Measurements from ENCODE around the gene PPFIA1.
A peak's percentile ranks its signal among the peaks of the same experiment; 100 is the strongest.
"Not testable (repeated sequence)": the region's sequence is repeated elsewhere in the genome, so short reads cannot be mapped to it uniquely, and the experiment has no call there.

The PPFIA1 gene

DNA sequence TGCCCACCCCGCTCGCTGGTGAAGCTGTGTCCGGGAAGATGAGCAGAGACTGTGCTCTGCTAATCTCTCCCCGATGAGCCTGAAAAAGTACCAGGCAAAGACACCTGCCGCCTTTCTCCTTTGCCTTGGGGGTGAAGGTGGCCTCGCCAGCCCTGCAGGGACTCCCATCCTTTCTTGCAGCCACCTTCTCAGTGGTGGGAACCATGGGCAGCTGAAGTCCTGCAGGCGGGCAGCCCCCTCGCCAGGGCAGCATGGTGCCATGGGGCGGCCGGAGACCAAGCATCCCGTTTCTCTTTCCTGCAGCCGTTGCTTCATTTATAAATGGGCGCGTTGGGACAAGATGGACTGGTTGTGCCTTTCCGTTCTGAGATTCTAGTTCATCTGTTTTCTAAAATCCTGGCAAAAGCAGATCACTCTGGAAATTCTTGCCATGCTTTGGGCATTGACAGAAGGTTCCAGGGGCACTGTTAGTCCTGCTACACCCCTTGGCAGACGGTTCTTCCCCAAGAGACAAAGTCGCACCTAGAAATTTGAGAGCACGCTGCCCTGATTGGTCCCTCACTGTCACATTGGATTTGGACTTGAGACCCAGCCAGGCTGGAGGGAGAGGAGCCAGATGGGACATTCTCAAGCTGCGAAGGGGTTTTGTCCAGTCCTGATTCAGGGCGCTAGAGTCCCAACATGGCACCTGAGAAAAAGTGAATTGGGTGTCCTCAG, 135.3 kb downstream of the PPFIA1 start:
- peak in 2 of 10 donors; percentile 35 to 48 for DNase-seq
- intact Hi-C loops (cut with DNase I): no loop called here

DNA sequence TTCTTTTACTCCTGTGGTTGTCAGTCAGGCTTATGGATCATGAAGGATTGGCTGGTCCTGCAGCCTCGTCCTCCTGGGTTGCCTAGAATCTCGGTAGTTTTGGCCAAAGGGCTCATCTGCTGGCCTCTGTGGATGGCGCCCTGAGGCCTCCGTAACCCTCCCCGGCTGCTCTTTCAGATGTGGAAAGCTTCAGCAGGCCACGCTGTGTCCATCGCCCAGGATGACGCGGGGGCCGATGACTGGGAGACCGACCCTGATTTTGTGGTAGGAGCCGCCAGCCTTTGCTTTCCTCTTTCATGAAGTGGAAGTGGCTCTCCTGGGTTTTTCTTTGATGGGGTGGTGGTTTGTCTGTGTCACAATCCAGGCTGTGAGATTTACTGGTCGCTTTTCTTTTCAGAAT, 136.6 kb downstream of the PPFIA1 start:
- peak in 1 of 10 donors; percentile 71 for DNase-seq
- intact Hi-C loops (cut with DNase I): no loop called here

DNA sequence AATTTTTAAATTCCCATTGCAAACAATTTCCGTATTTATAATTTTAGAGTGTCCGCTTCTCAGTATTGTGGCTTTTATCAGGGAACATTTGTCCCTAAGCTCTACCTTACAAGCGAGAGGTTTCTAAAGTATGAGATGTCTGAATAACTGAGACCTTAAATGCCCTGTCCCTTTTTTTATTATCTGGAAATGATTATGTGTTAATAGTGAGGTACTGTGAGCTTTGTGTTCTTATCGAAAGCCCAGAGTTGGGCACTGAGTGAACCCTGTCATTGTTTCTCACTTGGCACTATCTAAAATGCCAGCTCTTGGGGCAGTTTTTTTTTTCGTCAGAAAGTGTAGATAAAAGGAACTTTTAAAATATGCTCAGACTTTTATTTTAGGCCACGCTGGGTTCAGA, 137.3 kb downstream of the PPFIA1 start:
- DNase-seq: no peak
- intact Hi-C loops (cut with DNase I): no loop called here

DNA sequence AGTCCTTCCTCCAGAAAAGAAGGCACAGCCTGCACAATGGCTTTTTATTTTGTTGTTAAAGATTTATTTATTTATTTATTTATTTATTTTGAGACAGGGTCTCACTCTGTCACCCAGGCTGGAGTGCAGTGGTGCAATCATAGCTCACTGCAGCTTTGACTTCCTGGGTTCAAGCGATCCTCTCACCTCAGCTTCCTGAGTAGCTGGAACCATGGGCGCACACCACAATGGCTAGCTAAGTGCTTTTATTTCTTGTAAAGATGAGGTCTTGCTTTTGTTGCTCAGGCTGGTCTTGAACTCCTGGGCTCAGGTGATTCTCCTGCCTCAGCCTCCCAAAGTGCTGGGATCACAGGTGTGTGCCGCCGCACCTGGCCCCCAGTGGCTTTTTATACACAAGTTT, 137.8 kb downstream of the PPFIA1 start:
- intact Hi-C loops (cut with DNase I): not testable (repeated sequence)
- DNase-seq: peak in 2 of 10 donors; percentile 20 to 36

DNA sequence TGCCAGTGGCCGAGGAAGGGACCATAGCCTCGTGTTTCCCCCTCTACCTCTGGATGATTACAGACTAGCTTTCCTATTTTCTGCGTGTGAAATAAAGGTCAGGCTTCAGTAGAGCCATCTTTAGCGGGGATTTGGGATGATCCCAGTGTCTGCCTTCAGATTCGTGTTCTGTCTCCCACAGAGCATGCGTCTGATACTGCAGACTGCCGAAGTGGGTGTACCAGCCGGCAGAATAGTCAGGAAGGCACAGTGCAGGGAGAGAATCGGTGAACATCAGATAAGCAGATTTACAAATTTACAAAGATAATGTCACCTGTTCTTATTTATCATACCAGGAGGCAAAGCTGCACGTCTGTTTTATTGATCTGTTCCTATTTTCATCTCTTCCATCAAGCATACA, 138.9 kb downstream of the PPFIA1 start:
- intact Hi-C loops (cut with DNase I): no loop called here

DNA sequence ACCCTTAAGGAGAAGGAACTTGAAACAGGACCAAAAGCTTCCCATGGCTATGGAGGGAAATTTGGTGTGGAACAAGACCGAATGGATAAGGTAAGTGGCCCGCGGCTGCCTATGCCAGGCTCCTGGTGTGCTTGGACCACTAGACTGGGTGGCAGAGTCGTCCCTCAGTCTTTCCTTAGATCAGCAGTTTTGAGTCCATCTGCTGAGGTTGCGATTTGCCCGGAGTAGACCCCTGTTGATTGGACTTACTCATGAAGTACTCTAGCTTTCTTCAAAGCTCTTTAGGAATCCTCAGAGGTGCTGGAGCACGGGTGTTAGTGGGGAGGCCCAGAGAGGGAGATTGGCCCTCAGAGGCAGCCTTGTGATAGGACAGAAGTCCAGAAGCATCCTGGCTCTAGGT, 139.4 kb downstream of the PPFIA1 start:
- intact Hi-C loops (cut with DNase I): no loop called here
- peak in 1 of 10 donors; percentile 46 for DNase-seq

More for the DNA sequence above, 138.9 kb downstream of the PPFIA1 start:
- DNase-seq: peak in 1 of 10 donors; percentile 61

DNA sequence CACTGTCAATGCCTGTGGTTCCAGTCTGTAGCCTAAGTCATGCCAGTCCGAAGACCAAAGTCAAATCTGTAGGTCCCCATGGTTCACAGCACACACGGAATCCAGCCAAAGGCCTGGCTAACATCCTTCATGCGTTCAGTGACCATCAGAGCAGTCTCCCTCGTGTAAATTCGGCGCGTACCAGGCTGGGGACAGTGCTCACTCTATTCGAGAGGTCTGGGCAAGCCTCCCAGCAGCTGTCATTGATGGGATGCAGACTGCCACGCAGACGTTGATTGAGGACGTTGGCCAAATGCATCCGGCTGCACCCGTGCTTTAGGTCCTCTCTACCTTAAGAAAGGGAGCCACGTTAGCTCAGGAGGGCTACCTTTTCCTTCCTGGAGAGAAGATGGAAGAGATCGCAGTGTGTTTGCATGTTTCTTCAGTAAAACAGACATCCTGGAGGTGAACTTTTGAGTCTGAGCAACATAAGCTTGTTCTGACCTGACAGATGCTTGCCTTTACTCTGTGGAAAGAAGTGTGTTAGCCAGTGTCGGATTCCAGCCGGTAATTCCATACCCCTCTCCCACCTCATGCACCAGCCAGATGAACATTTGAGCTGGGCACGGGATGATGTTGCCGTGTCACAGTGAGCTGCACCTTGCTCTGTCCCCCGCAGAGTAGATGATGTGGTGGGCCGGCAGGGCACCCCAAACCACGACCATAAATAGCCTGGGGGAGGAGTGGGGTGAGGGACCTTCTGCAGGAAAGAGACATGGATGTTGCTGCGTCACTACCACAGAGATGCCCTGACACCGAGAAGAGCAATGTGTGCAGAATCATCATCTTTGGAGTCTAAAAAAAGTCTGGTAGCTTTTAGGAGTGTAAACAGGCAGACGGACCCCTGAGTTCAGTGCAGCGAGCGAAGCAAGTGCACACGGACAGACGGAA, 140.1 kb downstream of the PPFIA1 start:
- DNase-seq: peak in 5 of 10 donors; percentile 24 to 56 (median 34)

DNA sequence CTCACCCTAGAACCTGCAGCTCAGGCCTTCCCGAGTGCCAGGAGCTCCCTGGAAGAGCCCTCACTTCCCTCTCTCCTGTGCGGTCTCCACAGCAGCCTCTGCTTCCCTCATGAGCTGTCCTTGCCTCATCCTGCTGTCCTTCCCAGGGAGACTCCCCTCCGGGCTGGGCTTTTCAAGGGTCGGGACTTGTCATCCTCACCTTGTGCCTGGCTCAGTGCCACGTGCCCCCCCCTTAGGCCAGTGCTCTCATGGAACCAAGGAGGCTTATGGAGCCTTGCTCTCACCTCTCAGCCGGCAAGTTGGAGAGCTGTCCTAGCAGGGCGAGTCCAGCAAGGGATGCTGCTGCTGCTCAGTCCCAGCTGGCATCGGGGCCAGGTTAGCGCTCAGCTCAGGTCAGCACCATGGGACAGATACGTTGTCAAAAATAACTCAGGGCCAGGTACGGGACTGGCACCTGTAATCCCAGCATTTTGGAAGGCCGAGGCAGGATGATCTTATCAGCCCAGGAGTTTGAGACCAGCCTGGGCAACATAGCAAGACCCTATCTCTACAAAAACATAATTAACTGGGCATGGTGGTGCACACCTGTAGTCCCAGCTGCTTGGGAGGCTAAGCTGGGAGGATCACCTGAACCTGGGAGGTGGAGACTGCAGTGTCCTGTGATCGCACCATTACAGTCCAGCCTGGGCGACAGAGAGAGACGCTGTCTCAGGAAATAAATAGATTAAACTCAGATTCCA, 141.4 kb downstream of the PPFIA1 start:
- intact Hi-C loops (cut with DNase I): no loop called here
- peak in 2 of 10 donors; percentile 35 to 76 for DNase-seq

More for the DNA sequence above, 140.1 kb downstream of the PPFIA1 start:
- intact Hi-C loops (cut with DNase I): no loop called here

DNA sequence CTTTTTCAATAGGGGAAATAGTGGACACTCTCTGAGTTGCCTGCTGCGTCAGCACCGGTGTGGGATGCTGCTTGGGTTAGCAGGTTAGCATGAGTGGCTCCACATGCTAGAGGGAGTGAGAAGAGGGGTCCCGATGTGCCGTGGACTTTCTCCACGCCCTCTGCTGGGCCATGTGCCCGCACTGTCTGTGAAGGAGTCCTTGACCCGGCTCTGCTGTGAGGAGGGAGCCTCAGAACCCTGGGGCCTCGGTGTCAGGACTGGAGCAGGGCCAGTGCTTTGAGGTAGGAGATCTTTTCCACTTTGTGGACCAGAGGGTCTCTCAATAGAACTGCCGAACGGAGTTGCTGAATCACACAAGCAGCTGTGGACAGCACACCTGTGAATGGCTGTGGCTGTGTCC, 142.7 kb downstream of the PPFIA1 start:
- intact Hi-C loops (cut with DNase I): no loop called here
- DNase-seq: peak in 3 of 10 donors; percentile 11 to 77 (median 43)

DNA sequence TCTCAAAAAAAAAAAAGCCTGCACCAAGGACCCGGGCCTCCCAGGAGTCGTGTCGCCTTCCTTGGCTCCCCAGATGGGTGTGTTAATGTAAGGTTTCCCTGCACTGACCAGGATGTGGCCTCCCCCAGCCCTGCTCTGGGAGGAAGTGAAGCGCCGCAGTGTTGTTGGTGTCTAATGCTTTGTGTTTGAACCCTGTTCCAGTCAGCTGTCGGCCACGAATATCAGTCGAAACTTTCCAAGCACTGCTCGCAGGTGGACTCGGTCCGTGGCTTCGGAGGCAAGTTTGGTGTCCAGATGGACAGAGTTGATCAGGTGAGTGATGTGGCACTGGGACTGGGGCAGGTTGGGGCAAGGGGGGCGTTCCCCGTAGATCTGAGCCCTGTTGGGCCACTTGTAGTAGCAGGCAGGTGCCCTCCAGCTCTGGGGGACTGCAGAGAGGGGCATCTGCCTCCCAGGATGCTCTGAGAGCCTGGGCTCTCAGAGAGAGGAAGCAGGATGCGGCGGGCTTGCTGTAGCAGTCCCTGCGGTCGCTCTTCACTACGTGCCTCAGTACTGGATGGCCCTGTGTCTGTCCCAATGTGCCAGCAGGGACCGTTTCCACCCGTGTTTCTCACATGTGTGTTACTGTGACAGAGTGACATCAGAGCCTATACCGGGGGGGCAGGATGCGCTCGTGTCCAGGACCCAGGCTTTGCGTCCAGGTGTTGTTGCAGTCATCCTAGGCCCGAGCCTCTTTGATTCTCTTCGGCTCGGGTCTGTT, 144.0 kb downstream of the PPFIA1 start:
- peak in 2 of 10 donors; percentile 53 to 65 for DNase-seq
- intact Hi-C loops (cut with DNase I): no loop called here

DNA sequence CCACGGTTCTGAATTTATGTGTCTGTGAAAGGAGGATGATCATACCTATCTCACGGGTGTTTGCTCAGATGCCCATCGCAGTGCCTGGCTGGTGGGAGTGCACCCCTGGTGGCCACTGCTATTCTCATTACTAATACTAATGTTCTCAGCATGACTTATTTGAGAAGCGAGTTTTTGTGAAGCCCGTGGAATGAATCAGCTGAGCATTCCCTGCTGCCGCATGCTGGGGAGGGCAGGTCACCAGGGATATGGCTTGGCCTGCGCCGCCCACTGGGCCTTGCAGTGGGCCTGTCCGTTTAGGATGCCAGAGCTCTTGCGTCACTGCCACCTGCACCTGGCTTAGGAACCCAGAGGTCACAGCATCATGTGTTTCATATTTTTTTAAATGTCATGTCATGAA, 144.7 kb downstream of the PPFIA1 start:
- peak in 2 of 10 donors; percentile 76 to 87 for DNase-seq
- intact Hi-C loops (cut with DNase I): no loop called here

DNA sequence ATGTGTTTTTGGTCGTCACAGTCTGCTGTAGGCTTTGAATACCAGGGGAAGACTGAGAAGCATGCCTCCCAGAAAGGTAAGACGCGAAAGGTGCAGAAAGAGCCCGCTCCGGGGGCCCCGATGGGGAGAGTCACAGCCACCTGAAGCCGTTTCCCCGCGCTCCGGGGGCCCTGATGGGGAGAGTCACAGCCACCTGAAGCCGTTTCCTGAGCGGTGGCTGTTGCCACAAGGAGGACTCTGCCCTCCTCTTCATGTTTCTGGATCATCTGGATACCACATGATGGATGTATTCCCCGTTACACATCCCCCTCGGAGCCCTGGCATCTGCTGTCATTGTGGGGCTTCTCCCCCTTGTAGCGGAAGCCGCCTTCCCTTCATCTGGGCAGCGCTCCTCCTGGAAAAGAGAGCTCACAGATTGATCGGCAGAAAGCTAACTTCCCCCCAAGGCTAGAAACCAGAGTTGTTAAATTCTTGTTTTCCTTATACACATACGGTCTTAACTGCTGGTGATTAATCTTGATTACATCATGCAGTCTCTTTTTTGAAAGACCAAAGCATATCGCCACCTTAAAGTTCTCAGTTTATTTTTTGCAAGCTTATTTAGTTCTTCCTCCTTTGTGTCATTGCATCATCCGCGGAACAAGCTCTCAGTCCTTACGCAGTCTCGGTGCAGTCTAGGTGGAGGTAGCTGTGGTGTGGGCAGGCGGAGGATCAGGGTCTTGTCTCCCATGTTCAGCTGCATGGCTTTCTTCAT, 145.3 kb downstream of the PPFIA1 start:
- intact Hi-C loops (cut with DNase I): no loop called here
- peak in 2 of 10 donors; percentile 71 to 76 for DNase-seq

DNA sequence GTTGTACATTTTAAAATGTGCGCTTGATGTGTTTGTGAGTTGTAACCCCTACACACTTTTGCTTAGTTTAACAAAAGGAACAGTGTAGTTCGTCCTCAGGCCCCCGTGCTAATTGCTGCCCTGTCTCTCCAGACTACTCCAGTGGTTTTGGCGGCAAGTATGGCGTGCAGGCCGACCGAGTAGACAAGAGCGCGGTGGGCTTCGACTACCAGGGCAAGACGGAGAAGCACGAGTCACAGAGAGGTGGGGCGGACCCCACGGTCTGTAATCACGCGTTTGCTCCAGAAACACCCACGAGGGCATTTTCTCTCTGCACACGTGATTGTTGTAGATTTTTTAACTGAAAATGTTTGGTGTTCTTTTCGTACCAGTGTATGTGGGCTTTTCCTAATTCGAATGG, 146.4 kb downstream of the PPFIA1 start:
- intact Hi-C loops (cut with DNase I): no loop called here
- peak in 1 of 10 donors; percentile 50 for DNase-seq

DNA sequence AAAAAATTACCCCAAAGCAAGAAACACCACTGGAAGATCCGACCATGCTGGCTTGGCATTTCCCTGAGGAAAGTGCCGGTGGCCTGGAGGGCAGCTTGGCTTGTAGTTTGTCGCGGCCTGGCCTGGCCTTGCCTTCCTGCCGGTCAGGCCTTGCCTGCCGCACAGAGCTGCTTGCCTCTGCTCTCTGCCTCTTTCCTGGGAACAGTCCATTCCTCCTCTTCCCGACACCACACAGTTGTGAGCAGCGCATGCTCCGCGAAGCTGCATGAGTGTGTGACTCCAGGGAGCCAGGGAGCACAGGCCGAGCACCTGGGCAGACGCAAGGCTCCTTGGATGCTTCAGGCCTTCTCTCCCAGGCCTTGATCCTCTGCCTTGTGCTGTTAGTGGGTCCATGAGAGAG, 147.6 kb downstream of the PPFIA1 start:
- peak in 2 of 10 donors; percentile 67 to 75 for DNase-seq
- intact Hi-C loops (cut with DNase I): no loop called here

DNA sequence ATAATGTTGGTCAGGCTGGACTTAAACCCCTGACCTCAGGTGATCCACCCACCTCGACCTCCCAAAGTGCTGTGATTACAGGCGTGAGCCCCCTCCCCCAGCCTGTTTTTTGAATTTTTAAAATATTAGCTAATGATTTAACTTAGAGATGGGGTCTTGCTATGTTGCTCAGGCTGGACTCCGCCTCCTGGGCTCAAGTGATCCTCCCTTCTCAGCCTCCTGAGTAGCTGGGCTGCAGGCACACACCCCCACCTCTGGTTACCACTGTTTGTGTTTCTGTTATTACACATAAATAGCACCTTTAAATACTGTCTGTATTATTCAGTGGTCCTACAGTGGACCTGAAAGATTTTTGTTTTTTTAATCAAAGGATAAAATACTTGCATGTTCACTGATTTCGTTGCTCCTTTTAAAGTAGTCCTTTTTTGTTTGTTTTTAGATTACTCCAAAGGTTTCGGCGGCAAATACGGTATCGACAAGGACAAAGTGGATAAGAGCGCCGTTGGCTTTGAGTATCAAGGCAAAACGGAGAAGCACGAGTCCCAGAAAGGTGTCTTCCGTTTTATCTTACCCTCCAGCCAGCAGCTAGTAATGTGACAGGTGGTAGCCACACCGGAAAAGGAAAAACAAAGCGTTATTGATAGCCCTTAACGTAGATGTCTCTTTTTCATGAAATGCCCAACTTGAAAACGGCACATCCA, 149.0 kb downstream of the PPFIA1 start:
- no peak for DNase-seq
- intact Hi-C loops (cut with DNase I): no loop called here

DNA sequence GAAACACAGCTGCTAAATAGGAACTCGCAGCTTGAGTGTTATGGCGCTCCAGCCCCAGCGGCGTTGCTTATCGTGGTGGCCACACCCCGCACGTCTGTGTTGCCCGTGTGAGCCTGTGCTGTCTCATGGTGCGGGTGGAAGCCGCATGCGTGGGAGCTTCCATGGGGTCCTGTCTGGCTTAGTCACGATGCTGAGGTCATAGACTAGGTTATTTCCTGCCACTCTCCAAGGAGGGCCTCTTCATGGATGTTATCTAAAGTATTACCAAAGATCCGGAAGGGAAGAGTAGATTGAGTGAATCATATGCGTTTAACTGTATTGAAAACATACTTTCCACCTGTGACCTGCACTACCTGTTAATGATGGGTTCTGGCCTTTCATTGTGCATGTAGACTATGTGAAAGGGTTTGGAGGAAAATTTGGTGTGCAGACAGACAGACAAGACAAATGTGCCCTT, 149.5 kb downstream of the PPFIA1 start:
- intact Hi-C loops (cut with DNase I): no loop called here
- DNase-seq: no peak

DNA sequence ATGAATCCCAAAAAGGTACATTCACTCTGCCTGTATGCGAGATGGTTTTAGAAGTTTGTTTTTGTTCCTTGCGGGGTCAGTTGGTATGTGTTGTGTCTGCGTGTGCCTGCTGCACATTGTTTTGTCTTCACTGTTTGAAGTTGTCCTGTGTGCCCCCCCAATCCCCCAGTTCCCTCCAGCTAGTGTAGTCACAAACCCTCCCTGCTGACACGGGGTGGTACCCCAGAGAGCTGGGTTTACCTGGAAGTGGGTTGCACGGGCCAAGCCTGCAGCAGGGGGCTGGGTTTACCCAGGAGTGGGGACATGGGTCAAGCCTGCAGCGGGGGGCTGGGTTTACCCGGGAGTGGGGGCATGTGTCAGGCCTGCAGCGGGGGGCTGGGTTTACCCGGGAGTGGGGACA, 150.0 kb downstream of the PPFIA1 start:
- DNase-seq: no peak
- intact Hi-C loops (cut with DNase I): no loop called here

DNA sequence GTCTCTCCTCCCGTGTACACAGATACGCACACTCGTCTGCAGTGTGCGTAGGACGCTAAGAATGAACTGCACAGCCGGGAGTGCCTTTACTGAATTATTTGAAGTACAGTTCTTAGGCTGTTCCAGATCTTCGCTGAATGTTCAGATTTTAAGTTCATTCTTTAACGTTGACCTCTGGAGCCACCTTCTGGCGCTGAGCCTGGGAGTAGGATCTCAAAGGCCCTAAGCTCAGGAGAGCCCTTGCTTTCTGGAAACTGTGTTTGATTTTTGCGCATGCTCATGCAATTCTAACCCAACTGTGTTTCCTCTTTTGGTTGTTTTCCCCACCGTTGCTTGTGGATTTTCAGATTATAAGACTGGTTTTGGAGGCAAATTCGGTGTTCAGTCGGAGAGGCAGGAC, 150.6 kb downstream of the PPFIA1 start:
- intact Hi-C loops (cut with DNase I): no loop called here
- peak in 1 of 10 donors; percentile 55 for DNase-seq

Data from posterior cingulate gyrus (tissue), 11 donors.